CD4-positive, alpha-beta T cell treated with Interleukin-15 for 4 hours (primary cell): Measurements from ENCODE around the gene FGD1.
"Not testable (repeated sequence)": the region's sequence is repeated elsewhere in the genome, so short reads cannot be mapped to it uniquely, and the experiment has no call there.

Experiments
- DNase-seq: peaks from one replicate; pipeline ENCODE4 v3.0.0-alpha.2; 2020; ENCODE audit warnings: low spot score

The FGD1 gene

GRCh38 chrX:54495814-54496516 is at the start of gene FGD1:
Gene FGD1 (minus strand): TSS chrX:54496234. CDS start chrX:54495432, 802 bp downstream.
- DNase-seq: peak; percentile 24

GRCh38 chrX:54542239-54542638 is 46.2 kb upstream of the FGD1 start:
- DNase-seq: not testable (repeated sequence)

DNA sequence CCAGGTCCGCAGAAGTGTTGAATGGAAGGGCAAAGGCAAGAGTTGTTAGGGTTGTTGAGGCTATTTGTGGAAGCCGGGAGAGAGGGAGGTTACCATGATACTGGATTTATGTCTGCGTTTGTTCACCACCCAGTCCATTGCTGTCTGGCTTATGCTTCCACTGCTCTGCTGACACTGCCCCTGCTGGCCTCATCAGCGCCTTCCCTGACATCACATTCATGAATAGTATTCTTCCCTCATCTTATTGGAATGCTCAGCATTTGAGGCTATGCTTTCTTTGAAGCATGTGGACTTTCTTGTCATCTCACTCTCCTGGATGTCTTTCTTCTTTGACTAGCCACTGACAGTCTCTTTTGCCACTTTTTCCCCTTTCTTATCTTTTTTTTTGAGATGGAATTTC is 44.3 kb upstream of the FGD1 start:
- no peak for DNase-seq

GRCh38 chrX:54534271-54534670 is 38.2 kb upstream of the FGD1 start:
- DNase-seq: no peak

DNA sequence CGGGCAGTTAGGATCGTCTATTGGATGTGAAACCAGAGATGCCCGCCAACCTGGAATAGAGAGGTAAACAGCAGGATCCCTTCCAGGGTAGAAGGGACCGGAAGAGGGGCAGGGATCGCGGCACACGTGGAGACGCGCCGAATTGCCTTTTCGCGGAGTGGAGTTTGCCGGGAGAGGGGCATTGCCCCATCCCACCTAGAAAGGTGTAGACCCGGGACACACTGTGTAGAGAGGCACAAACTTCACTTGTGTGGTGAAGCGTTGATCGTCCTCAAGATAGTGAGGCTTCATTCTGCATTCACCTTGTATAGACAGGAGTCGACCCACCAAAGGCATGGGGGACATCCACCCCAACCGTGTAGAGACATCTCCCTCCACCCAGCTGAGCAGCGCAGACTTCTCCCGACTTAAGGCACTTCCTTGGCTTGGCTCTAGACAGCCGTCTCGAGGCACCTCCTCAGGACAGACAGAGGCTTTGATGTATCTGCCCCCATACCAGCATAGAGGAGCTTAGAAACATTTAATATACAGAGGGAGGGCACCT is 34.4 kb upstream of the FGD1 start:
- no peak for DNase-seq

GRCh38 chrX:54529552-54530356 is 33.7 kb upstream of the FGD1 start, which contains the start of gene GNL3L:
Gene GNL3L (plus strand): TSS chrX:54530219. CDS start chrX:54532567, 2,348 bp downstream.
- peak; percentile 82 for DNase-seq

DNA sequence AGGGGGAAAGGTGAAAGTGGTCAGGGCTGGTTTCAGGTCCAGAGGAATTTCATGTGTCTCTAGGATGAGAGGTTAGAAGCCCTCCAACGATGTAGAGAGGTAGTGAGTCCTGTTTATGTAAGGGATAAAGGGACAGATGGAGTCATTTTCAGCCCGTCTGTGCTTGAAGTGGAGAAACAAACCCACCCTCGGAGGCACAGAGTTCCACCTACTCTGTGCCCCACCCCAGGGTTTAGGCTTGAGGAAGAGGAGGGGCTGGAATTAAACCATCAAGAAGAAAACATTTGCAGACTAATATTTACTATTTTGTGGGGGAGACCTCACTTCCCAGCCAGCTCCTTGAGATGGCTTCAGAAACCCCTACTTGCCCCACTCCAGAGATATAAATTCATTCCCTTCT is 33.1 kb upstream of the FGD1 start:
- no peak for DNase-seq

DNA sequence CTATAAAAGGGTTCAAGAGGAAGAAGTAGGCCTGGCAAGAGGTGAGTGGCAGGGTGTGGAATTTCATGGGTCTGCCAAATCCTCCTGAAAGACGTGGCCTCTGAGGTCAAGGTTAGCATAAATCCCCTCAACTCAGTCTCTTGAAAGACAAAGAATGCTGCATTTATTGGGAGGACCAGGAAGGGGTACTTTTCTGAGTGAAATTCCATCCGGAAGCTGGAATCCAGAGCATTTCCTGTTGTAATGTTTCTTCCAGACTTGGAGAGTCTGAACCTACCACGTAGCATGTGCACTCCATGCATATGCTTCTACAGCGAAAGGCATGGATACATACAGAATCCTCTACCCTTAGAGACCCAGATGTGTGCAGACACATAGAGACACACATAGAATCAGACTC is 13.4 kb upstream of the FGD1 start:
- no peak for DNase-seq

GRCh38 chrX:54496936-54497335 is 902 bp upstream of the FGD1 start:
- no peak for DNase-seq

- no peak for DNase-seq
Measured at GRCh38 chrX:54496517-54496852, 451 bp upstream of the FGD1 start.

DNA sequence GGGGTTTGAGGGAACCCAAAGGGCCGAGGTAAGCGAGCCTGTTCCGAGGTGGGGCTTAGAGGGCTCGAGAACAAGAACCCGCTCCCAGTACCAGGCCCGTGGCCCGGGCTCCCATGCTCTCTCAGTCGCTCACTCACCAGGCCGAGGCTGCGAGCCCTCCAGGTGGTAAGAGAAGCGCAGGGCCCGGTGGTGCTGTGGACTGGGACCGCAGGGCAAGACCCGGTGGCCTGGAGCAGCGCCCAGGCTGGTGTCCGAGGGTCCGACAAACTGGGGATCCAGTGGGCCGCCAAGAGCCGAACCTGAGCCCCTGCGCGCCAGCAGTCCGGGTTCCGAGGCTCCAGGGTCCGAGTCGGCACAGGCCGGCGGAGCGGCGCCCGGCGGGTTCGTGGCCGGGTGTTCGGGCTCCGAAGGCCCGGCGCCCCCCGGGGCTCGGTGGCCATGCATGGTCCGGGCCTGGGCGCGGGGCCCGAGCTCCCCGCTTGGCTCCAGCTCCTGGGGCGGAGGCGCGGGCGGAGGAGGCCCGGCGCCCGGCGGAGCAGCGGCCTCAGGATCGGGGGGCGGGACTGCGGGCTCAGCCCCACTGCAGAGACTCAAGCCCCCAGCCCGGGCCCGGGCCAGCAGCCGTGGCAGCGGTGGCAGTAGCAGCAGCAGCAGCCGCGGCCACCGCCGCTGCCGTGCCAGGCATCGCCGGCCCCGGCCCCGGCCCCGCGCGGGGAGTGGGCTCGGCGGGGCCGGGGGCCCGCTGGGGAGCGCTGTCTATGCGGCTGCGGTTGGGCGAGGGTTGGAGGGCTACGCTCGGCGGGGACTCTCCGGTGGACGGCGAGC is 833 bp downstream of the FGD1 start:
- no peak for DNase-seq

DNA sequence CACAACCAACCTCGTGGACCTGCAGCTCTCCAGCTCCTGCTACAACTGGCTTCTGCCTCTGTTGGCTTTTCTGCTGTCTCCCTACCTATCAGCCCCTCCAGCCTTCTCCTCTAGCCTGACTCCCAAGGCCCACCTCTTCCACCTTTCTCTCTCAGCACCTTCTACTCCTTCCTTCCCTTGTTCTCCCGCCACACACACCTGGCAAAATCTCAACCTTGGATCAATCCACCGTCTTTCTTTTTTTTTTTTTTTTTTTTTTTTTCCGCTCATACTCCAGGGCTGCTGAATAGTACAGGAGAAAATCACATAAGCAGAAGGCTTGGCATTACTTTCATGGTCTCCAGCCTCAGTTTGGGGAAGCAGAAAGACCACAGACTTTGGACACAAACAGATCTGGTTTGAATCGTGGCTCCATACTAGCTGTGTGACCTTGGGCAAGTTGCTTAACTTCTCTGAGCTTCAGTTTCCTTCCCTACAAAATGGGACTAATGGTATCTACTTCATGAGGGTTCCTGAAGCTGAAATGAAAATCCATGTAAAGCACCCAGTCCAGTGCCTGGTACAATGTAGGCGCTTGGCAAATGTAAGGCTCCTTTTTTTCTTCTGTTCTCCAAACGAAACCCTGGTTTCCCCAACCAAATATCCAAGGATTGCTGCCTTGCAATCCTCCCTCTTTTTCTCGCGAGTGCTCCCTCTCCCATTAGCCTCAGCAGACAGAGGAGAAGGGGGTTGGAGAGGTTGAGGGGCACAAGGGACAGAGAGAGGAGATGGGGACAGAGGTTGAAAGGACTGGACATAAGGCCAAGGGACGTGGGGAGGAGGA is 1.7 kb downstream of the FGD1 start:
- no peak for DNase-seq

- no peak for DNase-seq
Measured at GRCh38 chrX:54492340-54492739, 3.7 kb downstream of the FGD1 start.

- not testable (repeated sequence) for DNase-seq
Measured at GRCh38 chrX:54489819-54490218, 6.2 kb downstream of the FGD1 start.

DNA sequence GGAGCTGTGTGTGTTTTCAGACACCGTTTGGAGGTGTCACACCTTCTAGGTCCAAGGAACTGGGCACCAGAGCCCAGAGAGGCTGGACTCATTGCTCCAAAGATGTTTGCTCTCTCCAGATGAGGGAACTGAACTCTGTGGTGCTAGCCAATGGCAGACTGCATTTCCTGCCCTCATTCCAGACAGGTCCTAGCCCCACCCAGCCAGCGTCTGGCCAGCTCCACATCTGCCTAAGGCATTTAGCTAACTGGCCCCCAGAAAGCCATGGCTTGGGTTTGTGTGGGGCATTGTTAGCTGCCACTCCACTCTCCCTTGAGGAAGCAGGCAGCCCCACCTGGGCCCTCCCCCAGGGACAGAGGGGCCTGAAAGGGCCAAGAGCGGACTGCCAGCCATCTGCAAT is 11.4 kb downstream of the FGD1 start:
- no peak for DNase-seq

GRCh38 chrX:54483946-54484345 is 12.1 kb downstream of the FGD1 start:
- no peak for DNase-seq

GRCh38 chrX:54482839-54483593 is 13.0 kb downstream of the FGD1 start:
- no peak for DNase-seq

DNA sequence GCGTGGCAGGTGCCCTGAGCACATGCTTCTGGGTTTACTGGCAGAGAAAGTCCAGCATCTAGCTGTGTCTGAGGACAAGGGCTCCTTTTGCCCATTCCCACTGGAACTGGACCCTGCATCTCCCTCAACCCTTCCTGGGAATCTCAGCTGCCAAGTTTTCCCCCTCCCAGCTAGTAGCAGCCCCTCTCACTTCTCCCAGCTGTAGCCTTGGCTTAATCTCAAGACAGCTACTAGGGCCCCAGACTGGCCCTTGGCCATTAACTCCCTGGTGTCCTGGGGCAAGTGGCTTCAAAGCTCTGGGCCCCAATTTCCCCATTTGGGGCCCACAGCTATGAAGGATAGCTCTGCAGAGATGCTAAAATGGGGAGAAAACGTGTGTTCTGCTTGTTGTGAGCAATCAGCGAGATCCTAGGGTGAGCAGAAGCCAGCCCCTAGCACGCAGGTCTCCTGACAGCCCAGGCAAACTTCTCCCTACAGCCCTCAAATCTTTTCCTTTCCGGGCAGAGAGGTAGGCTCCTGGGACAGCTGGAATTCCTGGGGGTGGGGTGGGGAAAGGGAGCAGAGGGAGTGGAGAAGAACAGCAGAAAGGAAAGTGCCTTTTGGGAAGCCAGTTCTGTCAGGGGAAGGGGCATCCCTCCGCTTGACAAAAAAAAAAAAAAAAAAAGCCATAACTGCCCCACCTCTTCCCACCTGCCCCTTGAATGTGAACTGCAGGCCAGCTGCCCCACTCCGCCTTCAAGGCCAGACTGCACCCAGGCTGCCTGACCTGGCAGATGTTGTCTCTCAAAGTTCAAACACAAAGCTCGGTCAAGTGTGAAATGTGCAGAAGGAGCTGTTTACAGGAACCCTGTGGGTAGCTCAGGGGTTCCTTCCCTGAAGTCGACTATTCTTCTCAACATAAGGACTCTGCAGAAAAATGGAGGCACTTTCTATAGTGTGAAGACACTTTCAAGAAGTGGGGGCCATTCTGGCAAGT is 16.6 kb downstream of the FGD1 start:
- DNase-seq: no peak
